ENCODE results near the gene RCCD1. TPM values are rescaled to one million over a fixed set of nuclear protein-coding genes. Genes with fewer than 3 reads are reported as not detected.
A peak's percentile ranks its signal among the peaks of the same experiment; 100 is the strongest.

The RCCD1 gene
- total and polyA plus RNA-seq, 5 donors from 2014 or later: 2.2 to 6.2 (median 4.0) TPM

DNA sequence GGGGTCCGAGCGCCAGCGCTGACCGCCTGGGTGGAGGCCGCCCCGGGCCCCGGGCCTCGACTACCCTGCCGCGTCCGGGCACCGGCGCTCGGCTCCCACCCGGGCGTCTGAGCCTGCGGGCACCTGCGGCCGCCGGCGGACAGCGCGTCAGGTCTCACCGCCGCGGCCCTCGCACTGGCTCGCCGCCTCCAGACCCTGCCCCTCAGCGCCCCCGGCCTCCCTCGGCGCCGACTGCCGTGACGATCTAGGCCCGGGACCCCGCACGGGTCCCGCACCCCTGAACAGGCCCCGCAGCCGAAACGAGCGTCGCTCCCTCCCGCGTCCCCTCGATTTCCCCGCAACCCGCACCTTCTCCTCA lies 39.4 kb downstream of the RCCD1 start:
- peak overlapping the region; percentile 99 to 100 (median 100) for H3K4me3 Mint-ChIP-seq
- peaks cover 16 to 50% (median 32%) of the 10 kb centered on the region in 4 donors for H3K4me1 Mint-ChIP-seq
- peaks cover 12% of the 10 kb centered on the region for H3K36me3 ChIP-seq (ENCODE audit: control insufficient read depth, insufficient read depth, low read length)
- H3K9me3 ChIP-seq (ENCODE audit: control insufficient read depth in 2 of 2, low read length in 2 of 2): no peaks in the 10 kb centered on the region
- peaks cover 26% of the 10 kb centered on the region for H3K4me1 ChIP-seq (ENCODE audit: control insufficient read depth, insufficient read depth, low read length, poor library complexity, severe bottlenecking)
- peak overlapping the region; percentile 74 to 99 (median 98) for H3K27ac Mint-ChIP-seq
- DNase-seq: peak in 2 of 3 donors; percentile 5 to 22
- H3K27ac ChIP-seq (ENCODE audit: insufficient read depth, low read length, poor library complexity, severe bottlenecking): peak overlapping the region; percentile 90
- H3K4me3 ChIP-seq (ENCODE audit: low read depth, low read length): peak overlapping the region; percentile 80
- H3K9me3 Mint-ChIP-seq: no peaks in the 10 kb centered on the region
- peaks cover 15% of the 10 kb centered on the region for H3K36me3 Mint-ChIP-seq
- H3K27me3 ChIP-seq (ENCODE audit: control insufficient read depth, insufficient read depth, low read length): no peaks in the 10 kb centered on the region
- H3K27me3 Mint-ChIP-seq: no peaks in the 10 kb centered on the region
- ATAC-seq (ENCODE audit: low read depth in 2 of 2): peak; percentile 4 to 10

- Mint-ChIP-seq H3K4me3 (peak within 1 kb of the TSS; percentile 99 to 100 (median 100)), H3K27ac (peak within 1 kb of the TSS; percentile 74 to 99 (median 98))
- ATAC-seq (ENCODE audit: low read depth in 2 of 2): peak; percentile 96 to 98
Observed at GRCh38 chr15:90994417-90995311, 40.0 kb downstream of the RCCD1 start, which contains the start of gene PRC1. Gene PRC1 (minus strand): TSS chr15:90994535. CDS start chr15:90994417, 118 bp downstream.

DNA sequence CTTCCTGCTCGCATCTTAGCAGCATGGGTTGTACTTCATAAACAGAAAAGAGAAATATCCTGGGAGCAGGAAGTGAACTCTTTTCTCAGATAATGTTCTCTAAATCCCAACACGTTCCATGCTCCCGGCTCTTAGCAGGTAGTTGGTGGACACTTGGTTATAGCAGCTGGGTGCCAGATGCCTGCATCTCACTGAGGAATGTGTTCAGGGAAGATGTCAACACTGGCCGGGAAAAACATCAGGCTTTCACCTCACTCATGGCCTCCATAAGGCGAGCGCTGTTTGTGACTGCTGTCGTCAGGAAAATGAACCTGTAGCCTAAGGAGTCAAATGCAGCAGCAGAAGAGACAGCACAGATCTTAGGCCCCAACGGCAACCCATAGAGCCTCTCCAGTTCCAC lies 44.1 kb downstream of the RCCD1 start:
- H3K36me3 ChIP-seq (ENCODE audit: control insufficient read depth, insufficient read depth, low read length): peaks cover 42% of the 10 kb centered on the region

More at GRCh38 chr15:90994417-90995311, 40.0 kb downstream of the RCCD1 start, which contains the start of gene PRC1:
- Histone ChIP-seq H3K4me1 (ENCODE audit: control insufficient read depth, insufficient read depth, low read length, poor library complexity, severe bottlenecking) (peaks cover 20% of the 10 kb centered on the region), H3K4me3 (ENCODE audit: low read depth, low read length) (peak within 1 kb of the TSS; percentile 91), H3K36me3 (ENCODE audit: control insufficient read depth, insufficient read depth, low read length) (peaks cover 17% of the 10 kb centered on the region), H3K9me3 (ENCODE audit: control insufficient read depth in 2 of 2, low read length in 2 of 2) (no peaks in the 10 kb centered on the region), H3K27ac (ENCODE audit: insufficient read depth, low read length, poor library complexity, severe bottlenecking) (peak within 1 kb of the TSS; percentile 90), H3K27me3 (ENCODE audit: control insufficient read depth, insufficient read depth, low read length) (no peaks in the 10 kb centered on the region)
- Mint-ChIP-seq H3K27me3 (no peaks in the 10 kb centered on the region), H3K4me1 (peaks cover 16 to 49% (median 31%) of the 10 kb centered on the region in 4 donors), H3K36me3 (peaks cover 18% of the 10 kb centered on the region), H3K9me3 (no peaks in the 10 kb centered on the region)
- peak; percentile 96 to 98 (median 98) for DNase-seq

DNA sequence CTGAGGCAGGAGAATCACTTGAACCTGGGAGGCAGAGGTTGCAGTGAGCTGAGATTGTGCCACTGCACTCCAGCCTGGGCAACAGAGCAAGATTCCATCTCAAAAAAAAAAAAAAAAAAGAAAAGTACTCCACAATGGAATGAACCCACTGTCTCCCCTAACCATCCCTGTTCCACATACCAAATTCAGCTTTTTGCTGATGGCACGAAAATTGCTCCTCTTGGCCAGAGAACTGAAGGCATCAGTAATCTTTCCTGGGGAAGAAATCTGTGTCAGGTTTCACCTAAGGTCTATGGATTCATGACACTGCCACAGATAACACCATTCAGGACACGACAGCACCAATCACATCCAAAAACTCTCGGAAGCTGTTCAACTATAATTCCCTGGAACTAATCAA lies 46.5 kb downstream of the RCCD1 start:
- Histone ChIP-seq H3K27me3 (ENCODE audit: control insufficient read depth, insufficient read depth, low read length) (no peaks in the 10 kb centered on the region), H3K4me3 (ENCODE audit: low read depth, low read length) (no peak overlapping the region), H3K27ac (ENCODE audit: insufficient read depth, low read length, poor library complexity, severe bottlenecking) (no peak overlapping the region), H3K36me3 (ENCODE audit: control insufficient read depth, insufficient read depth, low read length) (peaks cover 64% of the 10 kb centered on the region), H3K4me1 (ENCODE audit: control insufficient read depth, insufficient read depth, low read length, poor library complexity, severe bottlenecking) (no peaks in the 10 kb centered on the region), H3K9me3 (ENCODE audit: control insufficient read depth in 2 of 2, low read length in 2 of 2) (no peaks in the 10 kb centered on the region)
- Mint-ChIP-seq H3K4me1 (peaks cover 0 to 7% (median 3%) of the 10 kb centered on the region in 4 donors), H3K9me3 (no peaks in the 10 kb centered on the region), H3K27me3 (no peaks in the 10 kb centered on the region), H3K4me3 (no peak overlapping the region), H3K36me3 (peaks cover 62% of the 10 kb centered on the region), H3K27ac (peak overlapping the region in 1 of 3 donors; percentile 38)
- DNase-seq (no peak), ATAC-seq (ENCODE audit: low read depth in 2 of 2) (no peak)

More for the DNA sequence above, 44.1 kb downstream of the RCCD1 start:
- Histone ChIP-seq H3K27ac (ENCODE audit: insufficient read depth, low read length, poor library complexity, severe bottlenecking) (no peak overlapping the region), H3K9me3 (ENCODE audit: control insufficient read depth in 2 of 2, low read length in 2 of 2) (no peaks in the 10 kb centered on the region), H3K27me3 (ENCODE audit: control insufficient read depth, insufficient read depth, low read length) (no peaks in the 10 kb centered on the region), H3K4me1 (ENCODE audit: control insufficient read depth, insufficient read depth, low read length, poor library complexity, severe bottlenecking) (peaks cover 8% of the 10 kb centered on the region), H3K4me3 (ENCODE audit: low read depth, low read length) (no peak overlapping the region)
- H3K9me3 Mint-ChIP-seq: no peaks in the 10 kb centered on the region
- H3K4me3 Mint-ChIP-seq: no peak overlapping the region
- peak overlapping the region in 2 of 3 donors; percentile 25 to 26 for H3K27ac Mint-ChIP-seq
- H3K27me3 Mint-ChIP-seq: no peaks in the 10 kb centered on the region
- H3K4me1 Mint-ChIP-seq: peaks cover 2 to 23% (median 15%) of the 10 kb centered on the region in 4 donors
- H3K36me3 Mint-ChIP-seq: peaks cover 43% of the 10 kb centered on the region
- no peak for ATAC-seq (ENCODE audit: low read depth in 2 of 2)
- no peak for DNase-seq

GRCh38 chr15:91007266-91007665 lies 52.6 kb downstream of the RCCD1 start:
- DNase-seq: no peak
- H3K27ac ChIP-seq (ENCODE audit: insufficient read depth, low read length, poor library complexity, severe bottlenecking): no peak overlapping the region
- H3K36me3 ChIP-seq (ENCODE audit: control insufficient read depth, insufficient read depth, low read length): peaks cover 76% of the 10 kb centered on the region
- no peaks in the 10 kb centered on the region for H3K4me1 Mint-ChIP-seq
- no peaks in the 10 kb centered on the region for H3K4me1 ChIP-seq (ENCODE audit: control insufficient read depth, insufficient read depth, low read length, poor library complexity, severe bottlenecking)
- peaks cover 64% of the 10 kb centered on the region for H3K36me3 Mint-ChIP-seq
- H3K27me3 ChIP-seq (ENCODE audit: control insufficient read depth, insufficient read depth, low read length): no peaks in the 10 kb centered on the region
- peak overlapping the region in 1 of 3 donors; percentile 8 for H3K27ac Mint-ChIP-seq
- no peaks in the 10 kb centered on the region for H3K9me3 ChIP-seq (ENCODE audit: control insufficient read depth in 2 of 2, low read length in 2 of 2)
- no peaks in the 10 kb centered on the region for H3K9me3 Mint-ChIP-seq
- no peaks in the 10 kb centered on the region for H3K27me3 Mint-ChIP-seq
- H3K4me3 Mint-ChIP-seq: no peak overlapping the region
- no peak overlapping the region for H3K4me3 ChIP-seq (ENCODE audit: low read depth, low read length)
- no peak for ATAC-seq (ENCODE audit: low read depth in 2 of 2)

Other genes with a start within 250 kb of the RCCD1 start
- 12.0 TPM for gene BLM, start 237.5 kb upstream of the RCCD1 start, total RNA-seq
- gene BLM, start 237.5 kb upstream of the RCCD1 start, polyA plus RNA-seq: 1 to 10 TPM; 6.3 to 7.8 (median 6.7) TPM
- 62.5 TPM for gene FURIN, start 86.3 kb upstream of the RCCD1 start, total RNA-seq
- 1 to 10 TPM; 2.9 to 8.6 (median 5.7) TPM for gene FURIN, start 86.3 kb upstream of the RCCD1 start, polyA plus RNA-seq
- 3.8 TPM for gene FES, start 70.4 kb upstream of the RCCD1 start, total RNA-seq
- gene FES, start 70.4 kb upstream of the RCCD1 start, polyA plus RNA-seq: under 1 TPM in 2 of 4 donors, not detected in 2; 0.13 TPM
- 120 TPM for gene MAN2A2, start 51.6 kb upstream of the RCCD1 start, total RNA-seq
- 1 to 10 TPM; 3.8 to 6.6 (median 5.7) TPM for gene MAN2A2, start 51.6 kb upstream of the RCCD1 start, polyA plus RNA-seq
- 15.6 TPM for gene HDDC3, start 22.3 kb upstream of the RCCD1 start, total RNA-seq
- 10 to 100 TPM; 24.4 to 36.2 (median 33.3) TPM for gene HDDC3, start 22.3 kb upstream of the RCCD1 start, polyA plus RNA-seq
- 48.3 TPM for gene UNC45A, start 19.6 kb upstream of the RCCD1 start, total RNA-seq
- 10 to 100 TPM; 45.4 to 65.9 (median 59.3) TPM for gene UNC45A, start 19.6 kb upstream of the RCCD1 start, polyA plus RNA-seq
- gene PRC1, start 39.7 kb downstream of the RCCD1 start, total RNA-seq: 63.8 TPM
- 10 to 100 TPM in 1 of 4 donors, 1 to 10 TPM in 3; 2.7 to 10.9 (median 7.5) TPM for gene PRC1, start 39.7 kb downstream of the RCCD1 start, polyA plus RNA-seq
- gene VPS33B, start 67.7 kb downstream of the RCCD1 start, total RNA-seq: 22.2 TPM
- 10 to 100 TPM in 1 of 4 donors, 1 to 10 TPM in 3; 5.5 to 13.1 (median 8.5) TPM for gene VPS33B, start 67.7 kb downstream of the RCCD1 start, polyA plus RNA-seq
- not detected for gene SV2B, start 145.4 kb downstream of the RCCD1 start, total RNA-seq
- under 1 TPM in 1 of 4 donors, not detected in 3; 0.06 TPM for gene SV2B, start 145.4 kb downstream of the RCCD1 start, polyA plus RNA-seq

Measured in CD4-positive, CD25-positive, alpha-beta regulatory T cell (primary cell).